Measurements from ENCODE around the gene KCNK7. TPM values are rescaled to one million over a fixed set of nuclear protein-coding genes. Genes with fewer than 3 reads are reported as not detected.

The KCNK7 gene
- total RNA-seq, 4 donors from 2014 or later, result 0.39 to 18.6 TPM; not detected in 2

GRCh38 chr11:65599955-65600246 is 4.3 kb upstream of the KCNK7 start:
- intact Hi-C loops (cut with DNase I; ENCODE audit: low total_unique reads) (no loop called here), in situ Hi-C loops (cut with MboI; ENCODE audit: low sequenced_read_pairs in 4 of 4) (no loop called here)
- H3K9me3 ChIP-seq, result no peaks in the 10 kb centered on the region
- DNase-seq (no peak), ATAC-seq (no peak)
- peaks cover 0 to 6% of the 10 kb centered on the region in 2 donors for H3K4me1 ChIP-seq
- no peak overlapping the region for H3K4me3 ChIP-seq
- TF ChIP-seq POLR2A (IDR thresholded peaks at IDR 0.05), result no peak
- no peak for TF ChIP-seq CTCF (IDR thresholded peaks at IDR 0.05 in 4 of 5, conservative IDR thresholded peaks at IDR 0.05 in 1 of 5)
- H3K27me3 ChIP-seq, result no peaks in the 10 kb centered on the region
- H3K27ac ChIP-seq, result no peak overlapping the region
- H3K36me3 ChIP-seq, result peaks cover 0 to 41% of the 10 kb centered on the region in 2 donors

GRCh38 chr11:65599216-65599954 is 3.8 kb upstream of the KCNK7 start:
- no peaks in the 10 kb centered on the region for H3K9me3 ChIP-seq
- H3K27ac ChIP-seq, result no peak overlapping the region
- intact Hi-C loops (cut with DNase I; ENCODE audit: low total_unique reads) (no loop called here), in situ Hi-C loops (cut with MboI; ENCODE audit: low sequenced_read_pairs in 4 of 4) (no loop called here)
- TF ChIP-seq POLR2A (IDR thresholded peaks at IDR 0.05) (no peak), CTCF (IDR thresholded peaks at IDR 0.05 in 4 of 5, conservative IDR thresholded peaks at IDR 0.05 in 1 of 5) (no peak)
- no peak overlapping the region for H3K4me3 ChIP-seq
- DNase-seq, result no peak
- no peak for ATAC-seq
- peaks cover 2 to 11% of the 10 kb centered on the region in 2 donors for H3K4me1 ChIP-seq
- H3K27me3 ChIP-seq, result no peaks in the 10 kb centered on the region
- H3K36me3 ChIP-seq, result peaks cover 0 to 36% of the 10 kb centered on the region in 2 donors

- no peak for DNase-seq
- intact Hi-C loops (cut with DNase I; ENCODE audit: low total_unique reads), result no loop called here
- no peak overlapping the region for H3K4me3 ChIP-seq
Measured at GRCh38 chr11:65598258-65598699, 2.7 kb upstream of the KCNK7 start.

GRCh38 chr11:65596520-65596919 is 920 bp upstream of the KCNK7 start:
- H3K4me3 ChIP-seq, result no peak overlapping the region
- intact Hi-C loops (cut with DNase I; ENCODE audit: low total_unique reads), result no loop called here
- no peaks in the 10 kb centered on the region for H3K27me3 ChIP-seq
- peaks cover 14 to 31% of the 10 kb centered on the region in 2 donors for H3K4me1 ChIP-seq
- H3K9me3 ChIP-seq, result no peaks in the 10 kb centered on the region
- ATAC-seq (no peak), DNase-seq (no peak)
- TF ChIP-seq CTCF (IDR thresholded peaks at IDR 0.05 in 4 of 5, conservative IDR thresholded peaks at IDR 0.05 in 1 of 5), result no peak
- TF ChIP-seq POLR2A (IDR thresholded peaks at IDR 0.05), result no peak
- H3K36me3 ChIP-seq, result peaks cover 0 to 32% of the 10 kb centered on the region in 2 donors
- no peak overlapping the region for H3K27ac ChIP-seq
- in situ Hi-C loops (cut with MboI; ENCODE audit: low sequenced_read_pairs in 4 of 4), result no loop called here

More at GRCh38 chr11:65598258-65598699, 2.7 kb upstream of the KCNK7 start:
- Histone ChIP-seq H3K27me3 (no peaks in the 10 kb centered on the region), H3K9me3 (no peaks in the 10 kb centered on the region), H3K36me3 (peaks cover 0 to 25% of the 10 kb centered on the region in 2 donors), H3K4me1 (peaks cover 12 to 22% of the 10 kb centered on the region in 2 donors), H3K27ac (no peak overlapping the region)
- in situ Hi-C loops (cut with MboI; ENCODE audit: low sequenced_read_pairs in 4 of 4), result no loop called here
- TF ChIP-seq POLR2A (IDR thresholded peaks at IDR 0.05), result no peak
- no peak for TF ChIP-seq CTCF (IDR thresholded peaks at IDR 0.05 in 4 of 5, conservative IDR thresholded peaks at IDR 0.05 in 1 of 5)
- ATAC-seq, result no peak
